Activated T-helper 2 cell treated with anti-CD3 and anti-CD28 coated beads, Interferon-gamma antibody, Interleukin-2, Interleukin-4, amounts not matched to agents 10 μg/mL and 5 μg/mL and 100 μg/mL, durations not matched to agents 14 hours and 24 hours and 36 hours (primary cell): ENCODE results near the gene IL19. TPM values are rescaled to one million over a fixed set of nuclear protein-coding genes. Genes with fewer than 3 reads are reported as not detected.
"Not testable (repeated sequence)": the region's sequence is repeated elsewhere in the genome, so short reads cannot be mapped to it uniquely, and the experiment has no call there.

Experiments
- DNase-seq: peaks from one replicate; pipeline ENCODE4 v3.0.0; 2021; ENCODE audit warnings: low spot score
- H3K27ac Mint-ChIP-seq: one replicate; pipeline ENCODE4 v1.8.0; 2021; ENCODE audit warnings: mixed read lengths
- H3K27me3 Mint-ChIP-seq: one replicate; pipeline ENCODE4 v1.8.0; 2021; ENCODE audit warnings: low read depth, mixed read lengths
- H3K36me3 Mint-ChIP-seq: one replicate; pipeline ENCODE4 v1.8.0; 2021; ENCODE audit warnings: low read depth, mixed read lengths
- H3K4me1 Mint-ChIP-seq: one replicate; pipeline ENCODE4 v1.8.0; 2021; ENCODE audit warnings: low read depth, mixed read lengths
- H3K4me3 Mint-ChIP-seq: one replicate; pipeline ENCODE4 v1.8.0; 2021; ENCODE audit warnings: low read depth, mild to moderate bottlenecking, moderate library complexity, mixed read lengths
- H3K9me3 Mint-ChIP-seq: one replicate; pipeline ENCODE4 v1.8.0; 2021; ENCODE audit warnings: mixed read lengths
- intact Hi-C: fragments of 100-400 bp; cut with micrococcal nuclease; formaldehyde crosslinking; loops from one replicate; pipeline ENCODE4 v1.15.1; 2023
- total RNA-seq: library from RNA; stranded (reverse); gene quantifications from 2 replicates; pipeline ENCODE4 v1.2.3, GENCODE V29; 2022

The IL19 gene
- total RNA-seq, 1 donor from 2014 or later, result not detected

- no peak for DNase-seq
- Mint-ChIP-seq H3K4me3 (no peak overlapping the region), H3K4me1 (peaks cover 36% of the 10 kb centered on the region), H3K27me3 (peaks cover 19% of the 10 kb centered on the region), H3K36me3 (peaks cover 27% of the 10 kb centered on the region), H3K9me3 (peaks cover 10% of the 10 kb centered on the region), H3K27ac (no peak overlapping the region)
- intact Hi-C loops, result no loop called here
Observed at GRCh38 chr1:206751891-206752290, 18.7 kb upstream of the IL19 start.

GRCh38 chr1:206752481-206752880 is 18.1 kb upstream of the IL19 start:
- H3K36me3 Mint-ChIP-seq, result peaks cover 22% of the 10 kb centered on the region
- H3K27me3 Mint-ChIP-seq, result peaks cover 19% of the 10 kb centered on the region
- H3K4me1 Mint-ChIP-seq, result peaks cover 36% of the 10 kb centered on the region
- no peak for DNase-seq
- no peak overlapping the region for H3K4me3 Mint-ChIP-seq
- no peak overlapping the region for H3K27ac Mint-ChIP-seq
- intact Hi-C loops, result no loop called here
- peaks cover 10% of the 10 kb centered on the region for H3K9me3 Mint-ChIP-seq

- Mint-ChIP-seq H3K36me3 (peaks cover 19% of the 10 kb centered on the region), H3K9me3 (peaks cover 10% of the 10 kb centered on the region), H3K27ac (no peak overlapping the region), H3K4me3 (no peak overlapping the region), H3K27me3 (peaks cover 19% of the 10 kb centered on the region), H3K4me1 (peaks cover 34% of the 10 kb centered on the region)
- intact Hi-C loops, result no loop called here
- no peak for DNase-seq
Observed at GRCh38 chr1:206753141-206753540, 17.4 kb upstream of the IL19 start.

- H3K9me3 Mint-ChIP-seq, result peaks cover 10% of the 10 kb centered on the region
- no peak overlapping the region for H3K4me3 Mint-ChIP-seq
- H3K27me3 Mint-ChIP-seq, result peaks cover 19% of the 10 kb centered on the region
- DNase-seq, result no peak
- intact Hi-C loops, result no loop called here
- H3K36me3 Mint-ChIP-seq, result peaks cover 18% of the 10 kb centered on the region
- no peak overlapping the region for H3K27ac Mint-ChIP-seq
- peaks cover 27% of the 10 kb centered on the region for H3K4me1 Mint-ChIP-seq
Observed at GRCh38 chr1:206754011-206754410, 16.6 kb upstream of the IL19 start.

GRCh38 chr1:206757524-206758266 is 12.9 kb upstream of the IL19 start:
- Mint-ChIP-seq H3K36me3 (peaks cover 18% of the 10 kb centered on the region), H3K27me3 (peaks cover 6% of the 10 kb centered on the region), H3K4me1 (peaks cover 34% of the 10 kb centered on the region), H3K4me3 (no peak overlapping the region), H3K9me3 (peaks cover 10% of the 10 kb centered on the region), H3K27ac (no peak overlapping the region)
- intact Hi-C loops, result loop anchor here (1.0 kb wide), 3 partner anchors 9 to 46 kb away; no protein-coding TSS in a partner anchor
- DNase-seq, result no peak

GRCh38 chr1:206760590-206760989 is 10.0 kb upstream of the IL19 start:
- H3K27me3 Mint-ChIP-seq, result peaks cover 4% of the 10 kb centered on the region
- DNase-seq, result no peak
- intact Hi-C loops, result no loop called here

GRCh38 chr1:206761159-206761768 is 9.3 kb upstream of the IL19 start:
- no peak for DNase-seq
- Mint-ChIP-seq H3K4me1 (peaks cover 30% of the 10 kb centered on the region), H3K9me3 (no peaks in the 10 kb centered on the region), H3K27me3 (peaks cover 4% of the 10 kb centered on the region), H3K4me3 (no peak overlapping the region), H3K36me3 (peaks cover 8% of the 10 kb centered on the region), H3K27ac (no peak overlapping the region)
- intact Hi-C loops, result no loop called here

More at GRCh38 chr1:206760590-206760989, 10.0 kb upstream of the IL19 start:
- Mint-ChIP-seq H3K4me3 (no peak overlapping the region), H3K4me1 (peaks cover 27% of the 10 kb centered on the region), H3K36me3 (peaks cover 11% of the 10 kb centered on the region), H3K27ac (no peak overlapping the region), H3K9me3 (no peaks in the 10 kb centered on the region)

- DNase-seq, intact Hi-C loops, H3K27me3 Mint-ChIP-seq, H3K36me3 Mint-ChIP-seq, H3K27ac Mint-ChIP-seq, H3K4me3 Mint-ChIP-seq, H3K9me3 Mint-ChIP-seq: not testable (repeated sequence)
- peaks cover 39% of the 10 kb centered on the region for H3K4me1 Mint-ChIP-seq
Observed at GRCh38 chr1:206762741-206763364, 7.7 kb upstream of the IL19 start.

- H3K27ac Mint-ChIP-seq, DNase-seq: not testable (repeated sequence)
Observed at GRCh38 chr1:206765771-206766170, 4.8 kb upstream of the IL19 start.

GRCh38 chr1:206766251-206766856 is 4.2 kb upstream of the IL19 start:
- H3K9me3 Mint-ChIP-seq, result no peaks in the 10 kb centered on the region
- intact Hi-C loops, result loop anchor here (1.0 kb wide), 2 partner anchors 8 to 37 kb away; no protein-coding TSS in a partner anchor
- peak overlapping the region; percentile 69 for H3K27ac Mint-ChIP-seq
- H3K36me3 Mint-ChIP-seq, result peaks cover 5% of the 10 kb centered on the region
- H3K4me1 Mint-ChIP-seq, result peaks cover 65% of the 10 kb centered on the region
- peaks cover 6% of the 10 kb centered on the region for H3K27me3 Mint-ChIP-seq
- DNase-seq, result peak; percentile 69
- H3K4me3 Mint-ChIP-seq, result no peak overlapping the region

More at GRCh38 chr1:206765771-206766170, 4.8 kb upstream of the IL19 start:
- H3K27me3 Mint-ChIP-seq, H3K4me3 Mint-ChIP-seq, H3K9me3 Mint-ChIP-seq, H3K36me3 Mint-ChIP-seq: not testable (repeated sequence)
- intact Hi-C loops, result loop anchor here (1.0 kb wide), 2 partner anchors 7 to 38 kb away; no protein-coding TSS in a partner anchor
- peaks cover 64% of the 10 kb centered on the region for H3K4me1 Mint-ChIP-seq

GRCh38 chr1:206768472-206769303 is 1.9 kb upstream of the IL19 start:
- DNase-seq, result no peak
- Mint-ChIP-seq H3K27me3 (peaks cover 16% of the 10 kb centered on the region), H3K36me3 (no peaks in the 10 kb centered on the region), H3K4me1 (peaks cover 78% of the 10 kb centered on the region), H3K27ac (peak overlapping the region; percentile 49), H3K9me3 (no peaks in the 10 kb centered on the region), H3K4me3 (no peak overlapping the region)
- intact Hi-C loops, result loop anchor here (1.0 kb wide), 3 partner anchors 9 to 29 kb away; no protein-coding TSS in a partner anchor

- peak; percentile 75 for DNase-seq
- no peaks in the 10 kb centered on the region for H3K9me3 Mint-ChIP-seq
Observed at GRCh38 chr1:206769304-206769731, 1.3 kb upstream of the IL19 start.

More at GRCh38 chr1:206769304-206769731, 1.3 kb upstream of the IL19 start:
- no peaks in the 10 kb centered on the region for H3K36me3 Mint-ChIP-seq
- peak overlapping the region; percentile 20 for H3K4me3 Mint-ChIP-seq
- intact Hi-C loops, result loop anchor here (1.0 kb wide), 3 partner anchors 10 to 30 kb away; no protein-coding TSS in a partner anchor
- H3K4me1 Mint-ChIP-seq, result peaks cover 82% of the 10 kb centered on the region
- peaks cover 16% of the 10 kb centered on the region for H3K27me3 Mint-ChIP-seq
- peak overlapping the region; percentile 49 for H3K27ac Mint-ChIP-seq
